GM19438 (cell line): ENCODE data around the gene RPL36AL.
"Not testable (repeated sequence)": the region's sequence is repeated elsewhere in the genome, so short reads cannot be mapped to it uniquely, and the experiment has no call there.

Experiments
- ATAC-seq: cut with Tn5 transposase; IDR thresholded peaks from one replicate; pipeline ENCODE4 v1.9.1; 2021; ENCODE audit warnings: low read depth; ENCODE audit not compliant: unreplicated experiment

Gene RPL36AL

GRCh38 chr14:49619730-49620129 is 696 bp downstream of the RPL36AL start:
- ATAC-seq = no peak

DNA sequence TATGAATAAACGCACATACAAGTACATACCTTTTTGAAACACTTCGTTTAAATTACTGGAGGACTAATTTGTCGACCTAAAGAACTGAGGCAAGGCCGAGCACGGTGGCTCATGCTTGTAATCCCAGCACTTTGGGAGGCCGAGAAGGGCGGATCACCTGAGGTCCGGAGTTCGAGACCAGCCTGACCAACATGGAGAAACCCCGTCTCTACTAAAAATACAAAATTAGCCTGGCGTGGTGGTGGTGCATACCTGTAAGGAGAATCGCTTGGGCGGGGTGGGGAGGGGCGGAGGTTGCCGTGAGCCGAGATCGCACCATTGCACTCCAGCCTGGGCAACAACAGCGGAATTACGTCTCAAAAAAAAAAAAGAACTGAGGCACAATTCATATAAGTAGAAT is 1.2 kb downstream of the RPL36AL start:
- not testable (repeated sequence) for ATAC-seq

DNA sequence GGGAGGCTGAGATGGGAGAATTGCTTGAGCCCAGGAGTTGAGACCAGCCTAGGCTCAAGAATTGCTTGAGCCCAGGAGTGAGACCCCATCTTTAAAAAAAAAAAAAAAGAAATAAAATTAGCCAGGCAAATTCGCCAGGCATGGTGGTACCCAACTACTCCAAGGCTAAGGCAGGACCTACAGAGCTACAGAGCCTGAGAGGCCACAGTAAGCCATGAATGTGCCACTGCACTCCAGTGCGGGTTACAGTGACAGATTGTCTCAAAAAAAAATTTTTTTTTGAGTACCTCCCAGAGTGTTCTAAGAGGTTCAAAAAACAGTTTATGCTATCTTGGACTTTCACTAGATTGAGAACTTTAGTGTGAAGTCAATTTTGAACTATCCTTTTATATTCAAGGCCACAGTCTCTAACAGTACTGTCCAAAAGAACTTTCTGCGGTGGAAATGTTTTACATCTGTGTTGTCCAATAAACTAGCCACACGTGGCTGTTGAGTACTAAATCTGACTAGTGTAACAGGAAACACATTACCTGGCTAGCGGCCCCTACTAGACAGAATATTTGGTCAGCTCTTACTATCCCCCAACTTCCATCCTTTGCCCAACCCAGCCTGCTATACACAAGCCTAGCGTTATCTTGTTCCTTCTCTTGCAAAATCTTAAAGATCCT is 2.4 kb downstream of the RPL36AL start:
- no peak for ATAC-seq

DNA sequence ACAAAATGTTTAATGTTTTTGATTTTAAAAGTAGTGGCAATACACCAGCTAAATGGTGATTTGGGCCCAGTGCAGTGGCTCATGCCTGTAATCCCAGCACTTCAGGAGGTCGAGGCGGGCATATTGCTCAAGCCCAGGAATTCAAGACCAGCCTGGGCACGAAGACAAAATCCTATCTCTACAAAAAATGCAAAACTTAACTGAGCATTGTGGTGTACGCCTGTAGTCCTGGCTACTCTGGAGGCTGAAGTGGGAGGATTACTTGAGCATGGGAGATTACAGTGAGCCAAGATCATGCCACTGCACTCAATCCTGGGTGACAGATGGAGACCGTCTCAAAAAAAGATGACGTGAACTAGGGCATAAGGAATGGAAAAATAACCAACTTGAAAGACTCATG is 4.7 kb downstream of the RPL36AL start:
- no peak for ATAC-seq

DNA sequence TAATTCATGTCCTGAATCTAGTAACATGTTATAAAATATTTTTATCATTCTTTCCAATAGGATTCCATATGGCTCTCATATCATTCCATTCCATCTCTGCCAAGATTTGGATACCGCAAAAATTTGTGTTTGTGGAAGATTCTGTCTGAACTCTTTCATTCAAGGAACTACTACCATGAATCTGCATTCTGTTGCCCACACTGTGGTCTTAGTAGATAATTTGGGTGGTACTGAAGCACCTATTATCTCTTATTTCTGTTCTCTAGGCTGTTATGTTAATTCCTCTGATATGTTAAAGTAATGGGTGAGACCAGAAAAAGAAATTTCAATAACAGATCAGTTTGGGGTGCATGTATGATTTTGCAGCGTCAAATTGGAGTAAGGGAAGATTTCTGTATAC is 6.2 kb downstream of the RPL36AL start:
- ATAC-seq = no peak

DNA sequence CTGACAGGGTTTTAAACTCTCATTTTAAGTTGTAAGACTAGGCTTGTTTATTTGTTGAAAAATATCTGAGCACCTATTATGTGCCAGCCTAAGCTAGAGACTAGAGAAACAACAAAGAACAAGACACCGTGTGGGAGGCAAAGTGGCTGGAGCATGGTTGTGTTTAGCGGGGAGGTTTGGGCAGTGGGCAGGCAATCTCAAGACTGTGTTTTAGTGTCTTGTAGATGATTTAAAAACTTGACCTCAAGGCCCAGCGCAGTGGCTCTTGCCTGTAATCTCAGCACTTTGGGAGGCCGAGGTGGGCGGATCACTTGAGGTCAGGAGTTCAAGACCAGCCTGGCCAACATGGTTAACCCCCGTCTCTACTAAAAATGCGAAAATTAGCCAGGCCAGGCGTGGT is 7.8 kb downstream of the RPL36AL start:
- no peak for ATAC-seq

GRCh38 chr14:49612251-49612650 is 8.2 kb downstream of the RPL36AL start:
- no peak for ATAC-seq

DNA sequence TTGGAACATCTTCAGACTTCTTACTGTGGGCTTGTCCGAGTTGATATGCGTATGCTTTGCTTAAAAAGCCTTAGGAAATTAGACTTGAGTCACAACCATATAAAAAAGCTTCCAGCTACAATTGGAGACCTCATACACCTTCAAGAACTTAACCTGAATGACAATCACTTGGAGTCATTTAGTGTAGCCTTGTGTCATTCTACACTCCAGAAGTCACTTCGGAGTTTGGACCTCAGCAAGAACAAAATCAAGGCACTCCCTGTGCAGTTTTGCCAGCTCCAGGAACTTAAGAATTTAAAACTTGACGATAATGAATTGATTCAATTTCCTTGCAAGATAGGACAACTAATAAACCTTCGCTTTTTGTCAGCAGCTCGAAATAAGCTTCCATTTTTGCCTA is 12.8 kb downstream of the RPL36AL start:
- no peak for ATAC-seq

GRCh38 chr14:49598485-49599300 is 21.7 kb downstream of the RPL36AL start, which contains the start of gene LRR1:
Gene LRR1 (plus strand): TSS chr14:49598940. CDS start chr14:49599021, 81 bp downstream.
- peak; percentile 38 for ATAC-seq

- peak; percentile 0 for ATAC-seq
Observed at GRCh38 chr14:49598189-49598484, 22.3 kb downstream of the RPL36AL start.

- no peak for ATAC-seq
Observed at GRCh38 chr14:49594347-49595091, 25.9 kb downstream of the RPL36AL start.

- ATAC-seq = no peak
Observed at GRCh38 chr14:49593016-49593415, 27.4 kb downstream of the RPL36AL start.

- no peak for ATAC-seq
Observed at GRCh38 chr14:49589387-49589786, 31.0 kb downstream of the RPL36AL start.

- ATAC-seq = peak; percentile 21
Observed at GRCh38 chr14:49586673-49587460, 33.6 kb downstream of the RPL36AL start.

- peak; percentile 83 for ATAC-seq
Observed at GRCh38 chr14:49585803-49586672, 34.4 kb downstream of the RPL36AL start, which contains the start of gene RPS29. Gene RPS29 (minus strand): TSS chr14:49586380. CDS start chr14:49586346, 34 bp downstream.

GRCh38 chr14:49584981-49585640 is 35.3 kb downstream of the RPL36AL start:
- not testable (repeated sequence) for ATAC-seq

- no peak for ATAC-seq
Observed at GRCh38 chr14:49584058-49584457, 36.4 kb downstream of the RPL36AL start.

- no peak for ATAC-seq
Observed at GRCh38 chr14:49583629-49584028, 36.8 kb downstream of the RPL36AL start.
